ENCODE data around the gene GRM7. TPM values are rescaled to one million over a fixed set of nuclear protein-coding genes. Genes with fewer than 3 reads are reported as not detected.

The GRM7 gene
- polyA plus RNA-seq, 3 donors, result not detected

DNA sequence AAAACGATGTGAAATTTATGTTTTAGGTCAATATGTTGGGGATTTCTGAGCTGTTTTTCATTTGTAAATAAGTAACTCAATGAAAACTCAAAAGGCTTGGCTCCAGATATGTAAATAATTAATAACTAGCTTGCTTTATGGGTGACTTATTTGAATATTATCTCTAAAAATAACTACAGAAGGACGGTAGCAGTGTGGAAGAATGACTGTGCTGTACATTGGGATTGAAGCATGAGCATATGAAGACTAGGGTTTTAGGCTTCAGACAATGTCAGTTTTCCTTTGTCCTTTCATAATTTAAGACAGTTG is 343.9 kb downstream of the GRM7 start:
- no peak overlapping the region for H3K27ac Mint-ChIP-seq
- H3K79me2 ChIP-seq (ENCODE audit: insufficient read depth, low read length), result no peaks in the 10 kb centered on the region
- no peak overlapping the region for H3K4me3 Mint-ChIP-seq
- no peak overlapping the region for H3K4me3 ChIP-seq (replicated peaks in 1 of 3; ENCODE audit: low read depth in 2 of 3, low read length in 3 of 3)
- H2AFZ ChIP-seq (ENCODE audit: insufficient read depth, low read depth, low read length, poor library complexity, severe bottlenecking), result no peak overlapping the region
- H3K9me3 Mint-ChIP-seq, result peaks cover 0 to 8% (median 4%) of the 10 kb centered on the region in 7 donors
- no peak for DNase-seq
- intact Hi-C loops (cut with micrococcal nuclease), result no loop called here
- H3K4me2 ChIP-seq (replicated peaks; ENCODE audit: extremely low read depth, low read length, poor library complexity, severe bottlenecking), result no peak overlapping the region
- H3K27ac ChIP-seq (ENCODE audit: low read depth in 1 of 2, low read length in 2 of 2), result no peak overlapping the region
- TF ChIP-seq, protein P1, sequence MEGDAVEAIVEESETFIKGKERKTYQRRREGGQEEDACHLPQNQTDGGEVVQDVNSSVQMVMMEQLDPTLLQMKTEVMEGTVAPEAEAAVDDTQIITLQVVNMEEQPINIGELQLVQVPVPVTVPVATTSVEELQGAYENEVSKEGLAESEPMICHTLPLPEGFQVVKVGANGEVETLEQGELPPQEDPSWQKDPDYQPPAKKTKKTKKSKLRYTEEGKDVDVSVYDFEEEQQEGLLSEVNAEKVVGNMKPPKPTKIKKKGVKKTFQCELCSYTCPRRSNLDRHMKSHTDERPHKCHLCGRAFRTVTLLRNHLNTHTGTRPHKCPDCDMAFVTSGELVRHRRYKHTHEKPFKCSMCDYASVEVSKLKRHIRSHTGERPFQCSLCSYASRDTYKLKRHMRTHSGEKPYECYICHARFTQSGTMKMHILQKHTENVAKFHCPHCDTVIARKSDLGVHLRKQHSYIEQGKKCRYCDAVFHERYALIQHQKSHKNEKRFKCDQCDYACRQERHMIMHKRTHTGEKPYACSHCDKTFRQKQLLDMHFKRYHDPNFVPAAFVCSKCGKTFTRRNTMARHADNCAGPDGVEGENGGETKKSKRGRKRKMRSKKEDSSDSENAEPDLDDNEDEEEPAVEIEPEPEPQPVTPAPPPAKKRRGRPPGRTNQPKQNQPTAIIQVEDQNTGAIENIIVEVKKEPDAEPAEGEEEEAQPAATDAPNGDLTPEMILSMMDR (IDR thresholded peaks at IDR 0.05), result no peak
- no peaks in the 10 kb centered on the region for H3K36me3 Mint-ChIP-seq
- no CpG with 5 or more reads among the region's 2 CpGs for WGBS (ENCODE audit: insufficient coverage)
- H3K9me3 ChIP-seq (replicated peaks in 1 of 2; ENCODE audit: control insufficient read depth in 1 of 2, insufficient read depth in 1 of 2, low read length in 2 of 2), result no peaks in the 10 kb centered on the region
- H3K4me1 ChIP-seq (ENCODE audit: control insufficient read depth in 1 of 2, insufficient read depth in 2 of 2, low read length in 2 of 2), result no peaks in the 10 kb centered on the region
- H3K36me3 ChIP-seq (replicated peaks in 1 of 2; ENCODE audit: control insufficient read depth in 1 of 2, insufficient read depth in 2 of 2, low read length in 2 of 2), result no peaks in the 10 kb centered on the region
- no peaks in the 10 kb centered on the region for H4K20me1 ChIP-seq (ENCODE audit: insufficient read depth, low read length)
- H3K27me3 Mint-ChIP-seq (ENCODE audit: low read depth in 3 of 3), result no peaks in the 10 kb centered on the region
- no peak overlapping the region for H3K9ac ChIP-seq (ENCODE audit: insufficient read depth, low read length, poor library complexity, severe bottlenecking)
- H3K27me3 ChIP-seq (ENCODE audit: control insufficient read depth in 2 of 2, insufficient read depth in 2 of 2, low read length in 2 of 2), result no peaks in the 10 kb centered on the region
- H3K4me1 Mint-ChIP-seq, result peaks cover 11% of the 10 kb centered on the region

DNA sequence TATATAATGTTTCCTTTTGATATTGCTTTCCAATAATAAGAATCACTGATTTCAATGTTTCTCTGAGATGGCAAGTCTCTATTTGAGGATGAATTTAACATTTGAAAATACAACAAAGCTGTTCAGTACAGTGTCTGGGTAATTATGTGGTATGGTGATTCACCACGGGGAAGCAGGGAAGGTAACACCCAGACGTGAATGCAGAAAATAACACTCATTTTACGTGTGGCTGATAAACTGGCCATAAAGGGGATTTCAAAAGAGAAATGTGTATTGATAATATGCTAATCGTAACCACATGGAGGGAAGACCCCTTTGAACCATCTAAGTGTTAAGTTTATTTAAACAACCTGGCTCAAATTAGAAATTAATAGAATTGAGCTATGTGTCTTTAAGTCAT is 344.6 kb downstream of the GRM7 start:
- Histone ChIP-seq H3K9me3 (replicated peaks in 1 of 2; ENCODE audit: control insufficient read depth in 1 of 2, insufficient read depth in 1 of 2, low read length in 2 of 2) (no peaks in the 10 kb centered on the region), H3K9ac (ENCODE audit: insufficient read depth, low read length, poor library complexity, severe bottlenecking) (peak overlapping the region; percentile 29), H3K27me3 (ENCODE audit: control insufficient read depth in 2 of 2, insufficient read depth in 2 of 2, low read length in 2 of 2) (no peaks in the 10 kb centered on the region), H3K36me3 (replicated peaks in 1 of 2; ENCODE audit: control insufficient read depth in 1 of 2, insufficient read depth in 2 of 2, low read length in 2 of 2) (no peaks in the 10 kb centered on the region), H4K20me1 (ENCODE audit: insufficient read depth, low read length) (no peaks in the 10 kb centered on the region), H3K79me2 (ENCODE audit: insufficient read depth, low read length) (no peaks in the 10 kb centered on the region), H3K4me1 (ENCODE audit: control insufficient read depth in 1 of 2, insufficient read depth in 2 of 2, low read length in 2 of 2) (no peaks in the 10 kb centered on the region), H3K4me2 (replicated peaks; ENCODE audit: extremely low read depth, low read length, poor library complexity, severe bottlenecking) (peak overlapping the region; percentile 33), H2AFZ (ENCODE audit: insufficient read depth, low read depth, low read length, poor library complexity, severe bottlenecking) (peak overlapping the region; percentile 37), H3K4me3 (replicated peaks in 1 of 3; ENCODE audit: low read depth in 2 of 3, low read length in 3 of 3) (peak overlapping the region; percentile 17 to 51 (median 36)), H3K27ac (ENCODE audit: low read depth in 1 of 2, low read length in 2 of 2) (peak overlapping the region in 1 of 2 donors; percentile 36)
- peaks cover 0 to 6% (median 4%) of the 10 kb centered on the region in 7 donors for H3K9me3 Mint-ChIP-seq
- TF ChIP-seq, protein P1 (IDR thresholded peaks at IDR 0.05), result no peak
- no peak for DNase-seq
- no peaks in the 10 kb centered on the region for H3K36me3 Mint-ChIP-seq
- intact Hi-C loops (cut with micrococcal nuclease), result no loop called here
- H3K4me3 Mint-ChIP-seq, result peak overlapping the region; percentile 61 to 84
- H3K4me1 Mint-ChIP-seq, result peaks cover 11% of the 10 kb centered on the region
- peak overlapping the region in 1 of 7 donors; percentile 86 for H3K27ac Mint-ChIP-seq
- H3K27me3 Mint-ChIP-seq (ENCODE audit: low read depth in 3 of 3), result no peaks in the 10 kb centered on the region
- WGBS (ENCODE audit: insufficient coverage), result 20% methylated on average over 3 of the region's 4 CpGs

All from CD14-positive monocyte (primary cell).